HG03460 (cell line): ENCODE measurements around the gene TECTA.
"Not testable (repeated sequence)": the region's sequence is repeated elsewhere in the genome, so short reads cannot be mapped to it uniquely, and the experiment has no call there.

Source experiments
- ATAC-seq: cut with Tn5 transposase; IDR thresholded peaks from one replicate; pipeline ENCODE4 v1.9.1; 2021; ENCODE audit not compliant: unreplicated experiment

The TECTA gene

GRCh38 chr11:121226415-121227263 lies 125.6 kb downstream of the TECTA start:
- ATAC-seq, result no peak

- ATAC-seq, result no peak
Measured at GRCh38 chr11:121228851-121229250, 127.8 kb downstream of the TECTA start.

- no peak for ATAC-seq
Measured at GRCh38 chr11:121229495-121230215, 128.6 kb downstream of the TECTA start.

GRCh38 chr11:121231576-121232278 lies 130.7 kb downstream of the TECTA start:
- ATAC-seq, result no peak

- ATAC-seq, result no peak
Measured at GRCh38 chr11:121235057-121235456, 134.0 kb downstream of the TECTA start.

- ATAC-seq, result peak; percentile 61
Measured at GRCh38 chr11:121236115-121237001, 135.3 kb downstream of the TECTA start.

- peak; percentile 57 for ATAC-seq
Measured at GRCh38 chr11:121237247-121237646, 136.2 kb downstream of the TECTA start.

GRCh38 chr11:121237686-121238658 lies 136.9 kb downstream of the TECTA start:
- ATAC-seq, result no peak

GRCh38 chr11:121238956-121239355 lies 137.9 kb downstream of the TECTA start:
- no peak for ATAC-seq

- ATAC-seq, result not testable (repeated sequence)
Measured at GRCh38 chr11:121240001-121240400, 139.0 kb downstream of the TECTA start.

GRCh38 chr11:121240650-121241303 lies 139.7 kb downstream of the TECTA start:
- no peak for ATAC-seq
